Measurements from ENCODE around the gene CASP14.

- TF ChIP-seq CTCF (IDR thresholded peaks at IDR 0.05; ENCODE audit: insufficient read depth, low read length): no peak
- TF ChIP-seq POLR2AphosphoS5 (IDR thresholded peaks at IDR 0.05; ENCODE audit: low read depth): no peak
- no peak for TF ChIP-seq GABPA (IDR thresholded peaks at IDR 0.05; ENCODE audit: low read depth)
- no peak for TF ChIP-seq REST (IDR thresholded peaks at IDR 0.05; ENCODE audit: insufficient replicate concordance, low read depth)
- no peak for TF ChIP-seq SPI1 (IDR thresholded peaks at IDR 0.05; ENCODE audit: borderline replicate concordance, low read depth)
Observed at GRCh38 chr19:15031675-15032074, 17.6 kb upstream of the CASP14 start.

Data from HL-60 (cell line).